Mesendoderm (in vitro differentiated cells): ENCODE data around the gene HSD17B12.

ENCODE experiments used
- DNase-seq: peaks from one replicate; pipeline ENCODE4 v3.0.0; 2013
- H2AK5ac ChIP-seq: 2 replicates; pipeline ENCODE4 v1.6.1; 2013; ENCODE audit warnings: low read length, inconsistent platforms
- H2BK120ac ChIP-seq: 2 replicates; pipeline ENCODE4 v1.6.1; 2013; ENCODE audit warnings: low read depth, mild to moderate bottlenecking, low read length, moderate library complexity, mixed read lengths
- H2BK15ac ChIP-seq: replicated peaks from 2 replicates; pipeline ENCODE4 v1.6.1; 2013; ENCODE audit warnings: low read depth, mild to moderate bottlenecking, moderate library complexity
- H2BK5ac ChIP-seq: 2 replicates; pipeline ENCODE4 v1.6.1; 2013; ENCODE audit warnings: low read length, inconsistent platforms
- H3K18ac ChIP-seq: 2 replicates; pipeline ENCODE4 v1.6.1; 2013; ENCODE audit warnings: mild to moderate bottlenecking, low read length, mixed read lengths
- H3K23ac ChIP-seq: one replicate; pipeline ENCODE4 v1.6.1; 2013; ENCODE audit warnings: low read length
- H3K27ac ChIP-seq: 2 replicates; pipeline ENCODE4 v1.5.1; 2013; ENCODE audit warnings: low read depth, mild to moderate bottlenecking, inconsistent platforms, low read length, moderate library complexity
- H3K27me3 ChIP-seq: 2 replicates; pipeline ENCODE4 v1.6.1; 2013; ENCODE audit warnings: low read length, control low read depth, mild to moderate bottlenecking, inconsistent platforms; ENCODE audit not compliant: insufficient read depth, poor library complexity
- H3K36me3 ChIP-seq: 2 replicates; pipeline ENCODE4 v1.6.1; 2013; ENCODE audit warnings: low read length, inconsistent platforms; ENCODE audit not compliant: control insufficient read depth, insufficient read depth
- H3K4ac ChIP-seq: one replicate; pipeline ENCODE4 v1.6.1; 2013; ENCODE audit warnings: low read depth, mild to moderate bottlenecking, low read length, moderate library complexity
- H3K4me1 ChIP-seq: 2 replicates; pipeline ENCODE4 v1.6.1; 2013; ENCODE audit warnings: low read depth, low read length, inconsistent platforms; ENCODE audit not compliant: control insufficient read depth
- H3K4me2 ChIP-seq: 2 replicates; pipeline ENCODE4 v1.6.1; 2013; ENCODE audit warnings: low read length
- H3K4me3 ChIP-seq: 2 replicates; pipeline ENCODE4 v1.5.1; 2013; ENCODE audit warnings: mild to moderate bottlenecking, low read length
- H3K56ac ChIP-seq: one replicate; pipeline ENCODE4 v1.6.1; 2013; ENCODE audit warnings: low read length
- H3K79me1 ChIP-seq: 2 replicates; pipeline ENCODE4 v1.6.1; 2013; ENCODE audit warnings: low read length, inconsistent platforms
- H3K79me2 ChIP-seq: 2 replicates; pipeline ENCODE4 v1.6.1; 2013; ENCODE audit warnings: mild to moderate bottlenecking, low read length; ENCODE audit not compliant: control insufficient read depth, insufficient read depth
- H3K9ac ChIP-seq: 2 replicates; pipeline ENCODE4 v1.6.1; 2013; ENCODE audit warnings: low read length, inconsistent platforms
- H4K5ac ChIP-seq: one replicate; pipeline ENCODE4 v1.6.1; 2013; ENCODE audit warnings: low read length
- H4K8ac ChIP-seq: one replicate; pipeline ENCODE4 v1.6.1; 2013; ENCODE audit warnings: low read depth, mild to moderate bottlenecking, control low read depth, low read length, moderate library complexity
- WGBS: extraction: QIAGEN DNeasy Blood & Tissue Kit; methylation state at CpG from one replicate; pipeline ENCODE4 v1.1.7; 2013; ENCODE audit warnings: low lambda C conversion rate, missing lambda C conversion rate; ENCODE audit not compliant: insufficient coverage; ENCODE audit errors: extremely low coverage; 5-methylcytosine and 5-hydroxymethylcytosine counted together

The HSD17B12 gene

DNA sequence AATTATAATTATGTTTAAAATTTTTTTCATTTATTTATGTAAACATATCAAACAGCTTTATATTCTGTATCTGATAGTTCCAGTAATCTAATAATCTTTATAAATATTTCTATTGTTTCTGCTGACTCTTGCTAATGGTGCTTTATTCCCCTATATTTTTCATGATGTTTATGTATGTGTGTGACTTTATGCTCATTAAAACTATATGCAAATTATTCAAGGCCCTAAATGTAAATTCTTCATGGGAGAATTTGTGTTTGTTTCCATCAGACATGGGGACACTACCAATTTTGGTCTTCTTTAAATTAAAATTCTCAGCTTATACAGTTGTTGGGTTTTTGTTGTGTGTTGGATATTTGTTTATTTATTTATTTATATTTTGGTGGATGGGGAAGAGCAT lies 186.4 kb downstream of the HSD17B12 start:
- Histone ChIP-seq H3K79me1 (no peaks in the 10 kb centered on the region), H3K56ac (no peak overlapping the region), H3K4me1 (no peaks in the 10 kb centered on the region), H4K8ac (no peak overlapping the region), H3K4me3 (no peak overlapping the region), H3K27me3 (no peaks in the 10 kb centered on the region), H3K9ac (no peak overlapping the region), H3K79me2 (no peaks in the 10 kb centered on the region), H2BK15ac (no peak overlapping the region), H3K18ac (no peak overlapping the region), H4K5ac (no peak overlapping the region), H3K36me3 (no peaks in the 10 kb centered on the region), H2BK5ac (no peak overlapping the region), H3K4ac (no peak overlapping the region), H3K27ac (no peak overlapping the region), H2BK120ac (no peak overlapping the region), H3K23ac (no peak overlapping the region), H2AK5ac (no peak overlapping the region), H3K4me2 (no peak overlapping the region)
- DNase-seq = no peak

DNA sequence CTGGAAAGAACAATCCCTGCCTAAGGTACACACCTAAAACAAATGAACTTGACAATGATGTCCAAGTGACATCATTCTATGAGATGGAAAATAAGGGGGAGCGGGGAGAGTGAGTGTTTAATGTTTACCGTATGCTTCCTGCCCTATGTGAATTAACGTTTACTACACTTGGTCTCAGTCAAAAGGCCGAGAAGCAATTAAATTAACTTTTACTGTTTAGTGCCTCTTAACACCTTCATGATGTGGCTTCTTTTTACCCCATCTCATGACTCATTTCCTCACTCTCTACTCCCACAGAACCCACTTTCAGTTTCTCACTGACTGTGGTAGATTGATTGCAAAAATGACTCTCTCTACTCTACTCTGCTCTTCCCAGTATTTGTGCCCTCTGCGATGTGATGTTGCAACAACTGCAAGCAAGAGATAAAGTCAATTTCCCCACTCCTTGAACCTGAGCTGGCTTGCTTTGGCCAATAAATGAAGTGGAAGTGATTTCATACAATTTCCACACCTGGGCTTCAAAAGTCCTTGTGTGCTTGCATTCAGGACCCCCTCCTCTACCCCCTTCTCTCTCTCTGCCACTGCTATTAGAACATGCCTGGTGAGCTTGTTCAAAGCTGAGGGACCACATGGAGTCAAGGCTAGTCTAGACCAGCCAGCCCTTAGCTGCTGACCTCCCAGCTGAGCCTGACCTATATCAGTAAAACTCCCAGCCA lies 188.5 kb downstream of the HSD17B12 start:
- H3K4me3 ChIP-seq = no peak overlapping the region
- H3K79me2 ChIP-seq = no peaks in the 10 kb centered on the region
- DNase-seq = no peak
- H3K23ac ChIP-seq = no peak overlapping the region
- no peak overlapping the region for H2BK5ac ChIP-seq
- WGBS = no CpG with 5 or more reads among the region's 5 CpGs
- H3K4me1 ChIP-seq = no peaks in the 10 kb centered on the region
- H3K56ac ChIP-seq = no peak overlapping the region
- H4K8ac ChIP-seq = no peak overlapping the region
- no peak overlapping the region for H3K4ac ChIP-seq
- no peak overlapping the region for H3K4me2 ChIP-seq
- H3K27ac ChIP-seq = no peak overlapping the region
- no peaks in the 10 kb centered on the region for H3K27me3 ChIP-seq
- no peak overlapping the region for H3K18ac ChIP-seq
- H3K9ac ChIP-seq = no peak overlapping the region
- no peak overlapping the region for H2BK15ac ChIP-seq
- H2AK5ac ChIP-seq = no peak overlapping the region
- H4K5ac ChIP-seq = no peak overlapping the region
- H2BK120ac ChIP-seq = no peak overlapping the region
- no peaks in the 10 kb centered on the region for H3K36me3 ChIP-seq
- no peaks in the 10 kb centered on the region for H3K79me1 ChIP-seq

GRCh38 chr11:43871051-43871450 lies 190.5 kb downstream of the HSD17B12 start:
- H3K18ac ChIP-seq = no peak overlapping the region
- H3K4me2 ChIP-seq = no peak overlapping the region
- H4K8ac ChIP-seq = no peak overlapping the region
- H3K9ac ChIP-seq = no peak overlapping the region
- peak; percentile 19 for DNase-seq
- no peak overlapping the region for H3K56ac ChIP-seq
- no CpG with 5 or more reads among the region's 2 CpGs for WGBS
- H4K5ac ChIP-seq = no peak overlapping the region
- H3K79me2 ChIP-seq = no peaks in the 10 kb centered on the region
- no peak overlapping the region for H3K4ac ChIP-seq
- no peaks in the 10 kb centered on the region for H3K27me3 ChIP-seq
- H3K27ac ChIP-seq = no peak overlapping the region
- no peaks in the 10 kb centered on the region for H3K36me3 ChIP-seq
- H2BK120ac ChIP-seq = no peak overlapping the region
- H3K4me1 ChIP-seq = no peaks in the 10 kb centered on the region
- H2AK5ac ChIP-seq = no peak overlapping the region
- no peak overlapping the region for H2BK5ac ChIP-seq
- H3K23ac ChIP-seq = no peak overlapping the region
- H2BK15ac ChIP-seq = no peak overlapping the region
- H3K4me3 ChIP-seq = no peak overlapping the region
- H3K79me1 ChIP-seq = no peaks in the 10 kb centered on the region

GRCh38 chr11:43872995-43873394 lies 192.5 kb downstream of the HSD17B12 start:
- Histone ChIP-seq H4K8ac (no peak overlapping the region), H3K36me3 (no peaks in the 10 kb centered on the region), H2BK5ac (no peak overlapping the region), H3K56ac (no peak overlapping the region), H3K4me2 (no peak overlapping the region), H3K27me3 (no peaks in the 10 kb centered on the region), H3K18ac (no peak overlapping the region), H3K79me2 (no peaks in the 10 kb centered on the region), H3K4me3 (no peak overlapping the region), H2AK5ac (no peak overlapping the region), H3K4me1 (no peaks in the 10 kb centered on the region), H2BK120ac (no peak overlapping the region), H3K79me1 (no peaks in the 10 kb centered on the region), H3K27ac (no peak overlapping the region), H3K4ac (no peak overlapping the region), H3K23ac (no peak overlapping the region), H4K5ac (no peak overlapping the region), H3K9ac (no peak overlapping the region), H2BK15ac (no peak overlapping the region)
- no CpG with 5 or more reads among the region's 7 CpGs for WGBS
- no peak for DNase-seq

DNA sequence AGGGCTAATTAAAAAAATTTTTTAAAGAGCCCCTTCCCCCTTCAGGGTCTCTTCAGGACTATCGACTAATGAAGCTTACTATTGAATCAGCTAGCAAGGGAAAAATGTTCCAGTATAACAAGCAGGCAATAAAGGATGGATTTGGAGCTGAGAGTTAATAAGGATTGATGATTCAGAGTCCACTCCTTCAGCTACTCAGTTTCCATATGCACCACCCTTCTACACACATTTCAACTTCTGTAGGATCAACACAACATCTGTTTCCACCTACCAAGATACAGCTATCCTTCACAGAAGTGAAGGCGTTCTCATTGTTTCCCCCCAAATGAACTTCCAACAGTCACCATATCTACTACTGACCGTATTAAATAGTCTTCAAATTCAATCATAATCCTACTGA lies 193.5 kb downstream of the HSD17B12 start:
- no peak overlapping the region for H3K56ac ChIP-seq
- no peak overlapping the region for H2BK5ac ChIP-seq
- H2BK15ac ChIP-seq = no peak overlapping the region
- no peaks in the 10 kb centered on the region for H3K27me3 ChIP-seq
- no peak overlapping the region for H3K4me3 ChIP-seq
- H3K9ac ChIP-seq = no peak overlapping the region
- no peaks in the 10 kb centered on the region for H3K36me3 ChIP-seq
- no peak overlapping the region for H4K8ac ChIP-seq
- DNase-seq = no peak
- WGBS = no CpG with 5 or more reads among the region's 3 CpGs
- no peak overlapping the region for H3K27ac ChIP-seq
- H3K79me2 ChIP-seq = no peaks in the 10 kb centered on the region
- H3K4me2 ChIP-seq = no peak overlapping the region
- H3K4me1 ChIP-seq = no peaks in the 10 kb centered on the region
- no peaks in the 10 kb centered on the region for H3K79me1 ChIP-seq
- H3K18ac ChIP-seq = no peak overlapping the region
- H3K4ac ChIP-seq = no peak overlapping the region
- no peak overlapping the region for H4K5ac ChIP-seq
- H3K23ac ChIP-seq = no peak overlapping the region
- no peak overlapping the region for H2AK5ac ChIP-seq
- no peak overlapping the region for H2BK120ac ChIP-seq

DNA sequence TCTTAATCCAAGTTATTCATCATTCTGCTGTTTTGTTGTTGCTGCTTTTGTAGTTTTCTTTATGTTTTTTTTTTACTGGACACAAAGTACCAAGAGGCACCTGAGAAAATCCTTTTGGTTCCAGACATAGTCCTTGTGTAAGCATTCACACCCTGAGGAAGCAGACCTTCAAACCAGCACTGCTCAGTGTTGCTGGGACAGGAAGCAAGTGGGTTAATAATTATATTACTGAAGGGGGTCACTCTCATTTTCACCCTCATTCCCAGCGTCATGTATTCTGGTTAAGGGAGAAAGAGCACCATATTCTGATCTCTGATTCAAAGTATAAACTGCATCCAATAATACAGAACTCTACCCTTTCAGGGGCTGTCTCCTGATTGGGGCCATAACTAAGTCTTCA lies 194.2 kb downstream of the HSD17B12 start:
- Histone ChIP-seq H3K4me2 (no peak overlapping the region), H3K9ac (no peak overlapping the region), H2BK5ac (no peak overlapping the region), H3K56ac (no peak overlapping the region), H3K4me1 (no peaks in the 10 kb centered on the region), H3K4me3 (no peak overlapping the region), H3K79me1 (no peaks in the 10 kb centered on the region), H3K27ac (no peak overlapping the region), H3K4ac (no peak overlapping the region), H3K18ac (no peak overlapping the region), H2AK5ac (no peak overlapping the region), H3K23ac (no peak overlapping the region), H3K79me2 (no peaks in the 10 kb centered on the region), H4K5ac (no peak overlapping the region), H2BK120ac (no peak overlapping the region), H2BK15ac (no peak overlapping the region), H4K8ac (no peak overlapping the region), H3K36me3 (no peaks in the 10 kb centered on the region), H3K27me3 (no peaks in the 10 kb centered on the region)
- no CpG with 5 or more reads among the region's 1 CpG for WGBS
- DNase-seq = no peak
